Measurements from ENCODE around the gene GRM8. TPM values are rescaled to one million over a fixed set of nuclear protein-coding genes. Genes with fewer than 3 reads are reported as not detected.
"Not testable (repeated sequence)": the region's sequence is repeated elsewhere in the genome, so short reads cannot be mapped to it uniquely, and the experiment has no call there.

Gene GRM8
- total RNA-seq, 1 experiment from 2014 or later, result 1.8 TPM

DNA sequence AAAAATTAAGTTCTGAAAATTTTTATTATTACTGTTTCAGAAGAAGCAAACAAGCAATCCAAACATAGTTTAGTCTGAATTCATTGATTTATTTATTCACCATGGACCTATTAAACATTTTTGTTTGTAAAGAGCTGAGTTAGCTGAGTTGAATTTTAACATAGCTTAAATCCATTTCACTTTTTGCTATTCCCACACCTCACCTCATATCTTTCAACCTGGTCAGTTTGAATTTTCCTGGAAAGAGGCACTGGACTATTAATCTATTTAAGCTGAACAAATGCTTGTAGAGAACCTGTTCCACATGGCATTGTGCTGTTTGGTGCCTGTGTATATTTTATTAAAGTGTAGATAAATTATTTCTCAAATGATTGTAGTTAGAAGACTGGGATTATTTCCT is 344.2 kb downstream of the GRM8 start:
- H3K79me1 ChIP-seq (ENCODE audit: insufficient read depth, low read depth, low read length, poor library complexity, severe bottlenecking); H3K27me3 Mint-ChIP-seq (ENCODE audit: low read depth); H2AFZ ChIP-seq (ENCODE audit: low read length); H2BK20ac ChIP-seq (ENCODE audit: low read depth, low read length, poor library complexity, severe bottlenecking); H3K14ac ChIP-seq (ENCODE audit: insufficient read depth, low read length); H3K9me3 Mint-ChIP-seq; H3K4me1 Mint-ChIP-seq; H4K20me1 ChIP-seq (ENCODE audit: control insufficient read depth, insufficient read depth, insufficient read length); H2BK12ac ChIP-seq (ENCODE audit: insufficient read length, low read depth, low read length); H3K4me2 ChIP-seq (ENCODE audit: insufficient read depth, insufficient read length, low read length); H3K79me2 ChIP-seq (ENCODE audit: insufficient read depth, low read length); H3T11ph ChIP-seq (ENCODE audit: low read length); H3K56ac ChIP-seq (ENCODE audit: insufficient read length, low read depth, low read length); H3K9ac ChIP-seq (ENCODE audit: extremely low read depth, insufficient read length, low read length); H3K9me3 ChIP-seq (ENCODE audit: control insufficient read depth, low read depth, low read length); H3K18ac ChIP-seq (ENCODE audit: insufficient read length, low read depth, low read length); H4K91ac ChIP-seq (ENCODE audit: insufficient read length, low read depth, low read length); H3K27ac Mint-ChIP-seq; H3K23me2 ChIP-seq (ENCODE audit: insufficient read length, low read depth, low read length, poor library complexity, severe bottlenecking); H4K5ac ChIP-seq (ENCODE audit: insufficient read length, low read depth, low read length); H4K8ac ChIP-seq (replicated peaks; ENCODE audit: insufficient read length, low read depth, low read length); H2AK5ac ChIP-seq (ENCODE audit: insufficient read length, low read length); DNase-seq; H2BK120ac ChIP-seq (ENCODE audit: low read depth, low read length, poor library complexity, severe bottlenecking); H2BK5ac ChIP-seq (ENCODE audit: insufficient read length, low read length); H3K4me1 ChIP-seq (ENCODE audit: insufficient read depth, low read length); H2BK15ac ChIP-seq (ENCODE audit: low read depth, low read length); H3K4ac ChIP-seq (ENCODE audit: low read depth, low read length); H3K27ac ChIP-seq (ENCODE audit: insufficient read length, low read depth, low read length); H3K4me3 Mint-ChIP-seq; H3K36me3 Mint-ChIP-seq (ENCODE audit: insufficient read depth in 1 of 3, low read depth in 3 of 3); H3K23ac ChIP-seq (ENCODE audit: insufficient read length, low read depth, low read length); H3K27me3 ChIP-seq (ENCODE audit: insufficient read depth, low read length): not testable (repeated sequence)

DNA sequence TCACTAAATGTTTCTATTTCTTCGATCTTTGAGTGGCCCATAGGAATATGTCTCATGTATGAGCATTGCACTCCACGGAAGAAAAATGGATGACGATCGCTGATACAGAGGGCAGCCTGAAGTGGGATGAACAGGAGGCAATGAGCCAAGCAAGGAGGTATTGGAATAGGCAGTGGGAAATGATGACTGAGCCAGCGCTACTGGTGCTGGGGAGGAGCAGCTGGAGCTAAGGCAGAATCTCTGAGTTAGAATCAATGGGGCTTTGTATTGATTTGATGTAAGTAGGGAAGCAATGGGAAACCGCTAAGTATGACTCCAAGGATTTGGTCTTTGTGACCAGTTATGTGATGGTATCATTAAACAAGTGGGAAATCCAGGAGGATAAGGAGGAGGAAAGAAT is 345.1 kb downstream of the GRM8 start:
- H3K18ac ChIP-seq (ENCODE audit: insufficient read length, low read depth, low read length); DNase-seq; H3K27ac ChIP-seq (ENCODE audit: insufficient read length, low read depth, low read length); H3K27me3 ChIP-seq (ENCODE audit: insufficient read depth, low read length); H3K4me1 ChIP-seq (ENCODE audit: insufficient read depth, low read length); H2BK12ac ChIP-seq (ENCODE audit: insufficient read length, low read depth, low read length); H2BK5ac ChIP-seq (ENCODE audit: insufficient read length, low read length); H3K23ac ChIP-seq (ENCODE audit: insufficient read length, low read depth, low read length); H3K36me3 Mint-ChIP-seq (ENCODE audit: insufficient read depth in 1 of 3, low read depth in 3 of 3); H3K4me1 Mint-ChIP-seq; H2AFZ ChIP-seq (ENCODE audit: low read length); H3K9me3 ChIP-seq (ENCODE audit: control insufficient read depth, low read depth, low read length); H3K79me1 ChIP-seq (ENCODE audit: insufficient read depth, low read depth, low read length, poor library complexity, severe bottlenecking); H4K8ac ChIP-seq (replicated peaks; ENCODE audit: insufficient read length, low read depth, low read length); H2BK20ac ChIP-seq (ENCODE audit: low read depth, low read length, poor library complexity, severe bottlenecking); H2BK120ac ChIP-seq (ENCODE audit: low read depth, low read length, poor library complexity, severe bottlenecking); H4K20me1 ChIP-seq (ENCODE audit: control insufficient read depth, insufficient read depth, insufficient read length); H3K27me3 Mint-ChIP-seq (ENCODE audit: low read depth); H2BK15ac ChIP-seq (ENCODE audit: low read depth, low read length); H3K27ac Mint-ChIP-seq; H3K4ac ChIP-seq (ENCODE audit: low read depth, low read length); H3T11ph ChIP-seq (ENCODE audit: low read length); H4K91ac ChIP-seq (ENCODE audit: insufficient read length, low read depth, low read length); H3K9ac ChIP-seq (ENCODE audit: extremely low read depth, insufficient read length, low read length); H3K4me3 Mint-ChIP-seq; H3K9me3 Mint-ChIP-seq; H4K5ac ChIP-seq (ENCODE audit: insufficient read length, low read depth, low read length); H3K14ac ChIP-seq (ENCODE audit: insufficient read depth, low read length); H2AK5ac ChIP-seq (ENCODE audit: insufficient read length, low read length); H3K4me2 ChIP-seq (ENCODE audit: insufficient read depth, insufficient read length, low read length); H3K79me2 ChIP-seq (ENCODE audit: insufficient read depth, low read length); H3K23me2 ChIP-seq (ENCODE audit: insufficient read length, low read depth, low read length, poor library complexity, severe bottlenecking); H3K56ac ChIP-seq (ENCODE audit: insufficient read length, low read depth, low read length): not testable (repeated sequence)
- WGBS (ENCODE audit: extremely low coverage, insufficient read length, low lambda C conversion rate), result no CpG with 5 or more reads among the region's 6 CpGs

DNA sequence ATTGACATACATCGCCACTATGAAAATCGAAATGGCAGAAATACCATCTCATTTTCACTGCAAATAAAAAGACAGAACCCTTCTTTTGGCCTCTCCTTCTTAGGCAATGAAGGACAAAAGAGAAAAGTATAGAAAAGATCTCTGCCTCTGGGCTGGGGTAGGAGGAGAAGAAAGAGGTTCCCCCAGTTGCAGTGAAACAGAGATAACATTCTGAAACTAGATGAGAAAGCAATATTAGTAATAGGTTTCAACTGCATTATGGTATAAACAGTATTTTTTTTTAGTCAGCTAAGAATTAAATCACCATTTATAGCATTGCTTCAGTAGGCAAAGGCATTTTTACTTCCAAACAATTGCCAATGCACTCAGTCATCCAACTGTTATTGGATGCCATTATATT is 347.5 kb downstream of the GRM8 start:
- not testable (repeated sequence) for H3K27ac Mint-ChIP-seq

More for the DNA sequence above, 347.5 kb downstream of the GRM8 start:
- H3T11ph ChIP-seq (ENCODE audit: low read length); H3K79me1 ChIP-seq (ENCODE audit: insufficient read depth, low read depth, low read length, poor library complexity, severe bottlenecking); H3K4me1 Mint-ChIP-seq; H3K36me3 Mint-ChIP-seq (ENCODE audit: insufficient read depth in 1 of 3, low read depth in 3 of 3); H4K8ac ChIP-seq (replicated peaks; ENCODE audit: insufficient read length, low read depth, low read length); H3K4me3 Mint-ChIP-seq; H3K4ac ChIP-seq (ENCODE audit: low read depth, low read length); H3K4me1 ChIP-seq (ENCODE audit: insufficient read depth, low read length); H2AFZ ChIP-seq (ENCODE audit: low read length); H2BK20ac ChIP-seq (ENCODE audit: low read depth, low read length, poor library complexity, severe bottlenecking); H2AK5ac ChIP-seq (ENCODE audit: insufficient read length, low read length); H3K23ac ChIP-seq (ENCODE audit: insufficient read length, low read depth, low read length); H4K5ac ChIP-seq (ENCODE audit: insufficient read length, low read depth, low read length); H3K79me2 ChIP-seq (ENCODE audit: insufficient read depth, low read length); H3K27ac ChIP-seq (ENCODE audit: insufficient read length, low read depth, low read length); H3K56ac ChIP-seq (ENCODE audit: insufficient read length, low read depth, low read length); H3K9ac ChIP-seq (ENCODE audit: extremely low read depth, insufficient read length, low read length); H3K9me3 Mint-ChIP-seq; H3K23me2 ChIP-seq (ENCODE audit: insufficient read length, low read depth, low read length, poor library complexity, severe bottlenecking); H3K4me2 ChIP-seq (ENCODE audit: insufficient read depth, insufficient read length, low read length); H3K27me3 ChIP-seq (ENCODE audit: insufficient read depth, low read length); H3K9me3 ChIP-seq (ENCODE audit: control insufficient read depth, low read depth, low read length); H4K91ac ChIP-seq (ENCODE audit: insufficient read length, low read depth, low read length); H2BK12ac ChIP-seq (ENCODE audit: insufficient read length, low read depth, low read length); H3K27me3 Mint-ChIP-seq (ENCODE audit: low read depth); H3K14ac ChIP-seq (ENCODE audit: insufficient read depth, low read length); H2BK120ac ChIP-seq (ENCODE audit: low read depth, low read length, poor library complexity, severe bottlenecking); H2BK5ac ChIP-seq (ENCODE audit: insufficient read length, low read length); DNase-seq; H4K20me1 ChIP-seq (ENCODE audit: control insufficient read depth, insufficient read depth, insufficient read length); H2BK15ac ChIP-seq (ENCODE audit: low read depth, low read length); H3K18ac ChIP-seq (ENCODE audit: insufficient read length, low read depth, low read length): not testable (repeated sequence)
- no CpG with 5 or more reads among the region's 2 CpGs for WGBS (ENCODE audit: extremely low coverage, insufficient read length, low lambda C conversion rate)

Measured in H9 (cell line).